Stomach (tissue), 4 donors: ENCODE data around the gene PI16.
"Not testable (repeated sequence)": the region's sequence is repeated elsewhere in the genome, so short reads cannot be mapped to it uniquely, and the experiment has no call there.

Source experiments
- POLR2AphosphoS5 ChIP-seq, 3 donors: sonication (generic); formaldehyde crosslinking; IDR thresholded peaks; one replicate each; pipeline ENCODE4 v1.6.1; 2016; ENCODE audit warnings: antibody characterized with exemption in 3 of 3
- TF ChIP-seq, protein P1 (sequence below), 7 experiments: fragments of 450-650 bp in 4 of 7; fragments of 200-600 bp in 3 of 7; sonication (generic) in 3 of 7; IDR thresholded peaks; one replicate each; pipeline ENCODE4 v1.5.1; 2016 to 2019; ENCODE audit warnings: antibody characterized with exemption in 7 of 7, control low read depth in 2 of 7, mild to moderate bottlenecking in 1 of 7

DNA sequence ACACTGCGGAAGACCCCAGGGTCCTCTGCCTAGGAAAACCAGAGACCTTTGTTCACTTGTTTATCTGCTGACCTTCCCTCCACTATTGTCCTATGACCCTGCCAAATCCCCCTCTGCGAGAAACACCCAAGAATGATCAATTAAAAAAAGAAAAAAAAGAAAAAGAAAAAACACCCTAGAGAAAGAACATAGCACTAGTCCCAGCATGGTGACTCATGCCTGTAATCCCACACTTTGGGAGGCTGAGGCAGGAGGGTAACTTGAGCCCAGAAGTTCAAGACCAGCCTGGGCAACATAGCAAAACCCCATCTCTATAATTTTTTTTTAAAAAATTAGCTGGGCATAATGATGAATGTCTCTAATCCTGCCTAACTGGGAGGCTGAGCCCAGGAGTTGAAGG is 12.2 kb upstream of the PI16 start:
- TF ChIP-seq, protein P1, sequence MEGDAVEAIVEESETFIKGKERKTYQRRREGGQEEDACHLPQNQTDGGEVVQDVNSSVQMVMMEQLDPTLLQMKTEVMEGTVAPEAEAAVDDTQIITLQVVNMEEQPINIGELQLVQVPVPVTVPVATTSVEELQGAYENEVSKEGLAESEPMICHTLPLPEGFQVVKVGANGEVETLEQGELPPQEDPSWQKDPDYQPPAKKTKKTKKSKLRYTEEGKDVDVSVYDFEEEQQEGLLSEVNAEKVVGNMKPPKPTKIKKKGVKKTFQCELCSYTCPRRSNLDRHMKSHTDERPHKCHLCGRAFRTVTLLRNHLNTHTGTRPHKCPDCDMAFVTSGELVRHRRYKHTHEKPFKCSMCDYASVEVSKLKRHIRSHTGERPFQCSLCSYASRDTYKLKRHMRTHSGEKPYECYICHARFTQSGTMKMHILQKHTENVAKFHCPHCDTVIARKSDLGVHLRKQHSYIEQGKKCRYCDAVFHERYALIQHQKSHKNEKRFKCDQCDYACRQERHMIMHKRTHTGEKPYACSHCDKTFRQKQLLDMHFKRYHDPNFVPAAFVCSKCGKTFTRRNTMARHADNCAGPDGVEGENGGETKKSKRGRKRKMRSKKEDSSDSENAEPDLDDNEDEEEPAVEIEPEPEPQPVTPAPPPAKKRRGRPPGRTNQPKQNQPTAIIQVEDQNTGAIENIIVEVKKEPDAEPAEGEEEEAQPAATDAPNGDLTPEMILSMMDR (IDR thresholded peaks at IDR 0.05) = not testable (repeated sequence)
- not testable (repeated sequence) for TF ChIP-seq POLR2AphosphoS5 (IDR thresholded peaks at IDR 0.05)
